ENCODE measurements around the gene RABGAP1L. TPM values are rescaled to one million over a fixed set of nuclear protein-coding genes. Genes with fewer than 3 reads are reported as not detected.
A peak's percentile ranks its signal among the peaks of the same experiment; 100 is the strongest.

Gene RABGAP1L
- total RNA-seq, 2 donors from 2014 or later: 53.4 to 101 TPM

GRCh38 chr1:174734270-174734669 lies 575.0 kb downstream of the RABGAP1L start:
- no peak for DNase-seq (ENCODE audit: low spot score)
- H3K9me3 Mint-ChIP-seq: no peaks in the 10 kb centered on the region
- no peak overlapping the region for H3K4me3 Mint-ChIP-seq
- peaks cover 0 to 5% of the 10 kb centered on the region in 2 donors for H3K4me1 Mint-ChIP-seq (ENCODE audit: low read depth in 2 of 2)
- no peak for ATAC-seq
- H3K27ac Mint-ChIP-seq: no peak overlapping the region
- peaks cover 8% of the 10 kb centered on the region for H3K36me3 Mint-ChIP-seq
- no peaks in the 10 kb centered on the region for H3K27me3 Mint-ChIP-seq

- DNase-seq (ENCODE audit: low spot score) (no peak), ATAC-seq (no peak)
- no peaks in the 10 kb centered on the region for H3K9me3 Mint-ChIP-seq
- no peak overlapping the region for H3K4me3 Mint-ChIP-seq
- H3K27me3 Mint-ChIP-seq: no peaks in the 10 kb centered on the region
- H3K36me3 Mint-ChIP-seq: peaks cover 8% of the 10 kb centered on the region
- H3K4me1 Mint-ChIP-seq (ENCODE audit: low read depth in 2 of 2): peaks cover 0 to 3% of the 10 kb centered on the region in 2 donors
- H3K27ac Mint-ChIP-seq: no peak overlapping the region
These were observed 577.5 kb downstream of the RABGAP1L start for GRCh38 chr1:174736831-174737230.

- DNase-seq (ENCODE audit: low spot score): no peak
- H3K4me3 Mint-ChIP-seq: no peak overlapping the region
- H3K4me1 Mint-ChIP-seq (ENCODE audit: low read depth in 2 of 2): peaks cover 0 to 3% of the 10 kb centered on the region in 2 donors
- peaks cover 8% of the 10 kb centered on the region for H3K36me3 Mint-ChIP-seq
- peak overlapping the region in 1 of 2 donors; percentile 18 for H3K27ac Mint-ChIP-seq
- ATAC-seq: no peak
- H3K27me3 Mint-ChIP-seq: no peaks in the 10 kb centered on the region
- H3K9me3 Mint-ChIP-seq: no peaks in the 10 kb centered on the region
These were observed 581.1 kb downstream of the RABGAP1L start for GRCh38 chr1:174740249-174740968.

GRCh38 chr1:174742805-174743653 lies 583.7 kb downstream of the RABGAP1L start:
- DNase-seq (ENCODE audit: low spot score) (no peak), ATAC-seq (no peak)
- H3K27ac Mint-ChIP-seq: no peak overlapping the region
- H3K9me3 Mint-ChIP-seq: no peaks in the 10 kb centered on the region
- no peaks in the 10 kb centered on the region for H3K4me1 Mint-ChIP-seq (ENCODE audit: low read depth in 2 of 2)
- no peak overlapping the region for H3K4me3 Mint-ChIP-seq
- no peaks in the 10 kb centered on the region for H3K36me3 Mint-ChIP-seq
- H3K27me3 Mint-ChIP-seq: no peaks in the 10 kb centered on the region

GRCh38 chr1:174743654-174744561 lies 584.6 kb downstream of the RABGAP1L start:
- Mint-ChIP-seq H3K27ac (no peak overlapping the region), H3K9me3 (no peaks in the 10 kb centered on the region), H3K27me3 (no peaks in the 10 kb centered on the region), H3K4me1 (ENCODE audit: low read depth in 2 of 2) (no peaks in the 10 kb centered on the region), H3K36me3 (no peaks in the 10 kb centered on the region), H3K4me3 (no peak overlapping the region)
- ATAC-seq: no peak
- no peak for DNase-seq (ENCODE audit: low spot score)

- no peak overlapping the region for H3K4me3 Mint-ChIP-seq
- ATAC-seq (no peak), DNase-seq (ENCODE audit: low spot score) (no peak)
- no peaks in the 10 kb centered on the region for H3K36me3 Mint-ChIP-seq
- H3K27me3 Mint-ChIP-seq: no peaks in the 10 kb centered on the region
- no peak overlapping the region for H3K27ac Mint-ChIP-seq
- H3K9me3 Mint-ChIP-seq: no peaks in the 10 kb centered on the region
- no peaks in the 10 kb centered on the region for H3K4me1 Mint-ChIP-seq (ENCODE audit: low read depth in 2 of 2)
These were observed 585.6 kb downstream of the RABGAP1L start for GRCh38 chr1:174744886-174745285.

- H3K27me3 Mint-ChIP-seq: no peaks in the 10 kb centered on the region
- ATAC-seq (no peak), DNase-seq (ENCODE audit: low spot score) (no peak)
- H3K27ac Mint-ChIP-seq: no peak overlapping the region
- H3K4me3 Mint-ChIP-seq: no peak overlapping the region
- peaks cover 6 to 7% of the 10 kb centered on the region in 2 donors for H3K4me1 Mint-ChIP-seq (ENCODE audit: low read depth in 2 of 2)
- no peaks in the 10 kb centered on the region for H3K36me3 Mint-ChIP-seq
- no peaks in the 10 kb centered on the region for H3K9me3 Mint-ChIP-seq
These were observed 586.9 kb downstream of the RABGAP1L start for GRCh38 chr1:174746024-174746808.

- Mint-ChIP-seq H3K36me3 (no peaks in the 10 kb centered on the region), H3K4me1 (ENCODE audit: low read depth in 2 of 2) (peaks cover 6 to 7% of the 10 kb centered on the region in 2 donors), H3K9me3 (no peaks in the 10 kb centered on the region), H3K4me3 (no peak overlapping the region), H3K27me3 (no peaks in the 10 kb centered on the region), H3K27ac (no peak overlapping the region)
- ATAC-seq (no peak), DNase-seq (ENCODE audit: low spot score) (no peak)
These were observed 588.3 kb downstream of the RABGAP1L start for GRCh38 chr1:174747613-174748012.

- peaks cover 6 to 7% of the 10 kb centered on the region in 2 donors for H3K4me1 Mint-ChIP-seq (ENCODE audit: low read depth in 2 of 2)
- ATAC-seq (no peak), DNase-seq (ENCODE audit: low spot score) (no peak)
- H3K27me3 Mint-ChIP-seq: no peaks in the 10 kb centered on the region
- no peaks in the 10 kb centered on the region for H3K36me3 Mint-ChIP-seq
- no peak overlapping the region for H3K27ac Mint-ChIP-seq
- no peak overlapping the region for H3K4me3 Mint-ChIP-seq
- H3K9me3 Mint-ChIP-seq: no peaks in the 10 kb centered on the region
These were observed 589.3 kb downstream of the RABGAP1L start for GRCh38 chr1:174748586-174748985.

GRCh38 chr1:174753131-174753530 lies 593.8 kb downstream of the RABGAP1L start:
- no peak for ATAC-seq
- Mint-ChIP-seq H3K27ac (no peak overlapping the region), H3K4me3 (no peak overlapping the region), H3K9me3 (no peaks in the 10 kb centered on the region), H3K4me1 (ENCODE audit: low read depth in 2 of 2) (peaks cover 6 to 7% of the 10 kb centered on the region in 2 donors), H3K27me3 (no peaks in the 10 kb centered on the region), H3K36me3 (peaks cover 3% of the 10 kb centered on the region)
- no peak for DNase-seq (ENCODE audit: low spot score)

GRCh38 chr1:174761335-174761734 lies 602.0 kb downstream of the RABGAP1L start:
- H3K4me1 Mint-ChIP-seq (ENCODE audit: low read depth in 2 of 2): no peaks in the 10 kb centered on the region
- H3K4me3 Mint-ChIP-seq: no peak overlapping the region
- no peaks in the 10 kb centered on the region for H3K9me3 Mint-ChIP-seq
- no peak for DNase-seq (ENCODE audit: low spot score)
- peaks cover 5% of the 10 kb centered on the region for H3K36me3 Mint-ChIP-seq
- no peak overlapping the region for H3K27ac Mint-ChIP-seq
- no peak for ATAC-seq
- no peaks in the 10 kb centered on the region for H3K27me3 Mint-ChIP-seq

- Mint-ChIP-seq H3K4me3 (no peak overlapping the region), H3K9me3 (no peaks in the 10 kb centered on the region), H3K36me3 (peaks cover 5% of the 10 kb centered on the region), H3K27me3 (no peaks in the 10 kb centered on the region), H3K4me1 (ENCODE audit: low read depth in 2 of 2) (no peaks in the 10 kb centered on the region), H3K27ac (no peak overlapping the region)
- ATAC-seq: no peak
- DNase-seq (ENCODE audit: low spot score): no peak
These were observed 602.7 kb downstream of the RABGAP1L start for GRCh38 chr1:174761901-174762585.

Data from natural killer cell treated with Interleukin-12 subunit alpha and Interleukin-12 subunit beta and Interleukin-15 and Interleukin-18, amount 100 ng/mL, for 72 hours (primary cell).